H1 (cell line): ENCODE data around the gene RGR. TPM values are rescaled to one million over a fixed set of nuclear protein-coding genes. Genes with fewer than 3 reads are reported as not detected.

Source experiments
- CTCF ChIA-PET: fragments of 300-600 bp; sonication (Branson Sonifier 250); formaldehyde crosslinking; loops from one replicate; lab custom pipeline; 2021; ENCODE audit not compliant: partially characterized antibody; lab: Charles Lee
- POLR2A ChIA-PET: fragments of 300-600 bp; sonication (Branson Sonifier 250); formaldehyde crosslinking; loops from one replicate; lab custom pipeline; 2021; ENCODE audit warnings: inconsistent platforms; ENCODE audit not compliant: partially characterized antibody; lab: Charles Lee
- DNase-seq, 2 experiments: peaks; one replicate each; pipeline versions ENCODE4 v3.0.0 to v3.0.0-alpha.2; 2010 to 2022; ENCODE audit warnings: low spot score in 2 of 2, low read depth in 1 of 2, mixed read lengths in 1 of 2
- FAIRE-seq: peaks from 2 replicates; lab custom pipeline; 2011; peaks lifted over from hg19 to GRCh38; lab: Jason Lieb, UNC
- H2AFZ ChIP-seq: 2 replicates; pipeline ENCODE4 v1.8.1; 2012; ENCODE audit warnings: low read length, inconsistent platforms
- H2AK5ac ChIP-seq: 2 replicates; pipeline ENCODE4 v1.6.1; 2013; ENCODE audit warnings: low read depth, low read length
- H2BK120ac ChIP-seq: replicated peaks from 2 replicates; pipeline ENCODE3; 2013; ENCODE audit warnings: low read depth, low read length, inconsistent platforms
- H2BK12ac ChIP-seq: 2 replicates; pipeline ENCODE4 v1.6.1; 2013; ENCODE audit warnings: low read depth, low read length
- H2BK15ac ChIP-seq: 2 replicates; pipeline ENCODE4 v1.6.1; 2013; ENCODE audit warnings: low read length
- H2BK20ac ChIP-seq: 2 replicates; pipeline ENCODE4 v1.6.1; 2013; ENCODE audit warnings: low read length
- H2BK5ac ChIP-seq: 2 replicates; pipeline ENCODE4 v1.6.1; 2013; ENCODE audit warnings: low read depth, low read length
- H3K14ac ChIP-seq: 2 replicates; pipeline ENCODE4 v1.6.1; 2013; ENCODE audit warnings: inconsistent platforms; ENCODE audit not compliant: insufficient read length
- H3K18ac ChIP-seq: 2 replicates; pipeline ENCODE4 v1.6.1; 2013; ENCODE audit warnings: low read length; ENCODE audit errors: extremely low read depth
- H3K23ac ChIP-seq: 2 replicates; pipeline ENCODE4 v1.6.1; 2013; ENCODE audit warnings: inconsistent platforms; ENCODE audit not compliant: insufficient read length
- H3K23me2 ChIP-seq: 2 replicates; pipeline ENCODE4 v1.6.1; 2013; ENCODE audit warnings: low read depth, low read length
- H3K27ac ChIP-seq: 2 replicates; pipeline ENCODE4 v1.6.1; 2011; ENCODE audit warnings: low read depth, low read length, inconsistent platforms
- H3K27me3 ChIP-seq, 4 experiments: replicated peaks in 1 of 4; 1 replicate in 1 of 4; 2 replicates in 3 of 4; pipeline versions ENCODE4 v1.6.1 to v1.8.1; 2011 to 2013; ENCODE audit warnings: low read length in 3 of 4, mild to moderate bottlenecking in 3 of 4, inconsistent platforms in 2 of 4, mixed read lengths in 2 of 4, moderate library complexity in 1 of 4; ENCODE audit not compliant: control insufficient read depth in 3 of 4, insufficient read depth in 3 of 4; ENCODE audit errors: extremely low read depth in 1 of 4
- H3K36me3 ChIP-seq, 4 experiments: 2 replicates each; pipeline versions ENCODE4 v1.6.1 to v1.8.1; 2011 to 2013; ENCODE audit warnings: mild to moderate bottlenecking in 4 of 4, low read length in 3 of 4, moderate library complexity in 2 of 4, control low read depth in 1 of 4, inconsistent platforms in 1 of 4; ENCODE audit not compliant: insufficient read depth in 4 of 4, control insufficient read depth in 2 of 4
- H3K4ac ChIP-seq: replicated peaks from 2 replicates; pipeline ENCODE3; 2013; ENCODE audit warnings: low read length, low read depth, mixed read lengths, inconsistent platforms; ENCODE audit not compliant: insufficient read length
- H3K4me1 ChIP-seq, 4 experiments: replicated peaks in 1 of 4; 1 replicate in 1 of 4; 2 replicates in 3 of 4; pipeline versions ENCODE4 v1.6.1 to v1.8.1; 2011 to 2013; ENCODE audit warnings: low read length in 3 of 4, inconsistent platforms in 2 of 4, mixed read lengths in 1 of 4; ENCODE audit not compliant: insufficient read depth in 4 of 4, control insufficient read depth in 3 of 4
- H3K4me2 ChIP-seq, 2 experiments: 2 replicates each; pipeline versions ENCODE4 v1.6.1 to v1.8.1; 2011 to 2013; ENCODE audit warnings: low read depth in 2 of 2, low read length in 2 of 2, control low read depth in 1 of 2, inconsistent platforms in 1 of 2, mild to moderate bottlenecking in 1 of 2; ENCODE audit not compliant: insufficient read depth in 1 of 2
- H3K4me3 ChIP-seq, 4 experiments: fragments of 200-600, 300-600 bp in 1 of 4; sonication (generic), shearing (Covaris generic), sonication (Bioruptor Twin) in 1 of 4; 2 replicates each; pipeline versions ENCODE4 v1.5.1 to v1.8.1; 2011 to 2016; ENCODE audit warnings: low read length in 4 of 4, low read depth in 3 of 4, control low read depth in 2 of 4, inconsistent platforms in 2 of 4, mild to moderate bottlenecking in 2 of 4, mixed read lengths in 1 of 4, moderate library complexity in 1 of 4; ENCODE audit not compliant: insufficient read depth in 2 of 4; ENCODE audit errors: extremely low read depth in 1 of 4
- H3K56ac ChIP-seq: replicated peaks from 2 replicates; pipeline ENCODE3; 2013; ENCODE audit warnings: low read depth, mild to moderate bottlenecking, mixed read lengths, low read length, inconsistent platforms; ENCODE audit not compliant: insufficient read length
- H3K79me1 ChIP-seq: 2 replicates; pipeline ENCODE4 v1.6.1; 2013; ENCODE audit warnings: low read depth, low read length, control low read depth
- H3K79me2 ChIP-seq, 2 experiments: 2 replicates each; pipeline versions ENCODE4 v1.6.1 to v1.8.1; 2012 to 2013; ENCODE audit warnings: low read length in 2 of 2, mild to moderate bottlenecking in 2 of 2, inconsistent platforms in 1 of 2; ENCODE audit not compliant: insufficient read depth in 2 of 2, control insufficient read depth in 1 of 2
- H3K9ac ChIP-seq, 4 experiments: replicated peaks in 1 of 4; 1 replicate in 1 of 4; 2 replicates in 3 of 4; pipeline versions ENCODE4 v1.6.1 to v1.8.1; 2011 to 2013; ENCODE audit warnings: low read depth in 3 of 4, low read length in 3 of 4, control low read depth in 2 of 4, mild to moderate bottlenecking in 2 of 4, moderate library complexity in 2 of 4, inconsistent platforms in 1 of 4; ENCODE audit errors: extremely low read depth in 1 of 4
- H3K9me3 ChIP-seq, 2 experiments: 2 replicates each; pipeline versions ENCODE4 v1.6.1 to v1.8.1; 2012 to 2013; ENCODE audit warnings: mild to moderate bottlenecking in 2 of 2, moderate library complexity in 2 of 2, control low read depth in 1 of 2, inconsistent platforms in 1 of 2, low read depth in 1 of 2, low read length in 1 of 2, mixed read lengths in 1 of 2; ENCODE audit not compliant: insufficient read depth in 2 of 2
- H4K20me1 ChIP-seq, 2 experiments: replicated peaks in 1 of 2; 2 replicates each; pipeline versions ENCODE3 to v1.8.1; 2011 to 2013; ENCODE audit warnings: inconsistent platforms in 2 of 2, low read length in 2 of 2, mild to moderate bottlenecking in 1 of 2; ENCODE audit not compliant: insufficient read depth in 2 of 2, control insufficient read depth in 1 of 2
- H4K5ac ChIP-seq: 2 replicates; pipeline ENCODE4 v1.6.1; 2013; ENCODE audit warnings: low read length, low read depth, mixed read lengths, inconsistent platforms; ENCODE audit not compliant: insufficient read length
- H4K8ac ChIP-seq: 2 replicates; pipeline ENCODE4 v1.8.0; 2013; ENCODE audit warnings: mild to moderate bottlenecking, moderate library complexity, low read length, inconsistent platforms; ENCODE audit not compliant: insufficient read depth; ENCODE audit errors: extremely low read depth
- H4K91ac ChIP-seq: replicated peaks from 2 replicates; pipeline ENCODE3; 2013; ENCODE audit warnings: low read length, mixed read lengths, inconsistent platforms; ENCODE audit not compliant: insufficient read length
- WGBS, 2 experiments: shearing (Covaris generic) in 1 of 2; methylation state at CpG; one replicate each; pipeline versions ENCODE4 v1.1.6 to v1.1.7; 2013 to 2015; ENCODE audit warnings: low lambda C conversion rate in 2 of 2, mixed read lengths in 2 of 2, inconsistent platforms in 1 of 2, low coverage in 1 of 2, missing lambda C conversion rate in 1 of 2; ENCODE audit not compliant: insufficient replicate concordance in 2 of 2, insufficient coverage in 1 of 2, insufficient read length in 1 of 2; ENCODE audit errors: extremely low coverage in 1 of 2, missing lambda C conversion rate in 1 of 2; 5-methylcytosine and 5-hydroxymethylcytosine counted together
- polyA plus RNA-seq, 7 experiments: library from polyadenylated mRNA; depleted of rRNA in 3 of 7; stranded (reverse) in 5 of 7; unstranded in 2 of 7; fragments of >200 nt in 5 of 7; fragments of 200-250 nt in 2 of 7; gene quantifications; 1 replicate in 5 of 7; 2 replicates in 1 of 7; 4 replicates in 1 of 7; pipeline versions ENCODE4 v1.2.1 to v1.2.3, GENCODE V29; 2011 to 2013; ENCODE audit warnings: missing spikeins in 2 of 7, mixed read lengths in 2 of 7
- total RNA-seq: library from RNA; stranded (reverse); fragmentation: NEBNext Ultra II Directional; extraction: Animal tissue kit (Norgen Biotek cat#: 25700); gene quantifications from 2 replicates; pipeline ENCODE4 v1.2.1, GENCODE V29; 2021
- TF ChIP-seq, protein P1 (sequence below): IDR thresholded peaks from 2 replicates; pipeline ENCODE4 v1.6.1; 2011; ENCODE audit warnings: low read depth, mild to moderate bottlenecking, low read length; ENCODE audit not compliant: insufficient read depth

RGR gene
- total and polyA plus RNA-seq, 2 of the 8 experiments (the other 6 are each of a cell fraction or from before 2014, with no cell fraction given): not detected

DNA sequence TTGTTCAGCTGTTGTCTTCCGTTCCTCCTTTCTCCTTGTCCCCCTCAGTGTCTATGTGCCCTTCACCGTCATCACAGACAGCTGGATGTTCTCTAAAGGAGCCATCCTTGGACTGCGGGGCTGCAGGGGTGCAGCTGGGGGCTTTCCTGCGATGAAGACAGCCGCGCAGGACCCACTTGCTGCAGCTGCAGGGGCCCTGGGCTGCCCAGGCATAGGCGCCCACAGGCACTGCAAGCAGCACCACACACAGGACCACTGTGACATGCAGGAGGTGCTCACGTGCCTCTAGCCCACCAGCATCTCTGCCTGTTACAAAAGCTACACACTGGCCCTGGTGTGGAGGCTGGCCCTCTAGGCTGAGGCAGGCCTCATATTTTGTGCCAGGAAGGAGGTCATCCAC is 22.9 kb upstream of the RGR start:
- Histone ChIP-seq H3K79me1 (no peaks in the 10 kb centered on the region), H3K9me3 (no peaks in the 10 kb centered on the region), H4K8ac (no peak overlapping the region), H3K4ac (no peak overlapping the region), H3K4me2 (no peak overlapping the region), H4K20me1 (peaks cover 0 to 4% of the 10 kb centered on the region in 2 experiments), H3K79me2 (no peaks in the 10 kb centered on the region), H3K14ac (no peak overlapping the region), H3K36me3 (no peaks in the 10 kb centered on the region), H2BK120ac (no peak overlapping the region), H3K23ac (no peak overlapping the region), H4K5ac (no peak overlapping the region), H3K27ac (no peak overlapping the region), H3K18ac (no peak overlapping the region), H3K56ac (no peak overlapping the region), H2BK15ac (no peak overlapping the region), H3K4me3 (no peak overlapping the region), H3K4me1 (no peaks in the 10 kb centered on the region), H2BK5ac (no peak overlapping the region), H2AK5ac (no peak overlapping the region), H2AFZ (no peak overlapping the region), H3K23me2 (no peaks in the 10 kb centered on the region), H4K91ac (no peak overlapping the region), H2BK20ac (no peak overlapping the region), H3K9ac (no peak overlapping the region), H3K27me3 (0 out of 7 replicates have a peak, but pooled peaks cover 0 to 2% (median 0%) of the 10 kb centered on the region in 4 experiments), H2BK12ac (no peak overlapping the region)
- 86% methylated on average over 8 of the region's 8 CpGs; no CpG with 5 or more reads in 1 of the 2 experiments for WGBS, 2 experiments
- no peak for FAIRE-seq
- TF ChIP-seq, protein P1, sequence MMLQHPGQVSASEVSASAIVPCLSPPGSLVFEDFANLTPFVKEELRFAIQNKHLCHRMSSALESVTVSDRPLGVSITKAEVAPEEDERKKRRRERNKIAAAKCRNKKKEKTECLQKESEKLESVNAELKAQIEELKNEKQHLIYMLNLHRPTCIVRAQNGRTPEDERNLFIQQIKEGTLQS: no peak
- no peak for DNase-seq
- ChIA-PET CTCF (interaction anchor here (1.5 to 2.8 kb wide), 4 partner anchors 10 to 18 kb away, joined by 4 to 9 read pairs (median 5); no protein-coding TSS in a partner anchor), POLR2A (no interaction called here)
